ENCODE measurements around the gene EEF1AKMT1.

The EEF1AKMT1 gene, protein sequence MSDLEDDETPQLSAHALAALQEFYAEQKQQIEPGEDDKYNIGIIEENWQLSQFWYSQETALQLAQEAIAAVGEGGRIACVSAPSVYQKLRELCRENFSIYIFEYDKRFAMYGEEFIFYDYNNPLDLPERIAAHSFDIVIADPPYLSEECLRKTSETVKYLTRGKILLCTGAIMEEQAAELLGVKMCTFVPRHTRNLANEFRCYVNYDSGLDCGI

DNA sequence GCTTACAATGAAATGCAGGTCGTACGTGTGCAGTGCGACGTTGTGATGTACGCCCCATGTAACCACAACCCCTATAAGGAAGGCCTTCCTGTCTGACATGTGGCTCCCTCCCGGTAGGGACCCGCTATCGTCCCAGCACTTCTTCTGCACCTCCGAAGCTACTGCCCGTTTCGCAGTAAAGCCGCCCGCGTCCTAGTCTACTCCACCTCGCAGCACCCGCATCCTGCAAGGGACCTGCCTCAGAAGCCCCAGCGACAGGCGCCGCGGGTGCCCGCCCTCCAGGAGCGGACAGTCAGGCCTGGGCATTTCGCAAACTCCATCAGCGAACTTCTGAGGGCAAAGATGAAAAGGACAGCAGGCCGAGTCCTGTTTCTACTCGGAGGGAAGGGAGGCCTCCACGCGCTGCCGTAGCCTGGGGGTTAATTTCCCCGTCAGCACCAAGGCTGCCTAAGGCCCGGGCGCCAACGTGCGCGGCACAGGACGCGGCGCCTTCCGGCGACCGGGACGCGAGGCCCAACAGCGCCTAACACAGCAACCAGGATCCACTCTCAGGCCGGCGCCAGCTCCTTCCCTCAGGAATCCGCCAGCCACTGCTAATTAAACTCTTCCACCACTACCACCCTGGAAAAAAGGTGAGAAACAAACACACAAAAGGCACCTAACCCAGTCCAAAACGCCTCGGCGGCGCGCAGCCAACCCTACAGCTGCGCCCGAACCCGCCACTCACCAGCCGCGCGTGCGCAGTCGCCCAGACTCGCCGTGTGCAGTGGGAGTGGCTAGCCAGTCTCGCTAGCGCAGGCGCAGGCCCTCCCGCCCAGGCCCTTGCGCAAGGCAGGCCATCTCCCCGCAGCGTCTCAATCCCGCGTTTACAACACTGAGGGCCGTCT is at the start of gene EEF1AKMT1:
Gene EEF1AKMT1, minus strand, starts transcription at position 768 of the 887 bp plus-strand sequence. CDS start 16,363 bp downstream, outside the sequence.
- FAIRE-seq, result no peak

DNA sequence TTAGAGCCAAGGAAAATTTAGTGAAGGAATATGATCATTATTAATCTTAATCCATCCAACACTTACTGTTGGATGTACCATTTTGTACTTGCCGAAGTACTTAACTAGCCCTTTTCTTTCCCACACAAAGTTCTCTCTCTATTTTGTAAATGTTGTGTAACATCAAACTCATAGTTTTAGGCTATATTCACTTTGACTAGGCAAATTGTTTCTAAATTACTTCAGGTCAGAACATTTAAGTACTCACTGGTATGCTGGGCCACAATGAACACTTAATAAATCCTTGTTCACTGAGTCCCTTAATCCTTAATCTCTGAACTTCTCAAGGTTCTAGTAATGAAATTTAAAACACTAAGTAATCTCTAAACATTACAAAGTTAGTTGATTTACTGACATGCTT is 49.3 kb upstream of the EEF1AKMT1 start:
- no peak for FAIRE-seq

DNA sequence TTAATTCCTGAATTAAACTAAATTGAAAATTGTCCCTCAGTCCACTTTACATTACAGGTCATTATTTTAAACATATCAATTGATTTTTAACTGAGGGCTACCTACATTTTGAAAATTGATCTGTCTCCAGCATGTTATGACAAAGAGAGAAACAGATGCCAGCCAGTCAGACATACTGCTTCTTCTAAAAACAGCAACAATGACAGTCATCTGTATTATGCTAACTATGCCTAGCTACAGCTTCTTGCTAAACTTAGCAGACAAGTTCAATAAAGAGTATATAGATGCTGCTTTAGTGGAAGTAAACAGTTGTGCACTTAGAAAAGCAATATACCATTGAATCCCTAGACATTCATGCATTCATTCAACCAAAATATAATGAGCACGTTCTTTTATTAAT is 48.6 kb upstream of the EEF1AKMT1 start:
- FAIRE-seq, result no peak

DNA sequence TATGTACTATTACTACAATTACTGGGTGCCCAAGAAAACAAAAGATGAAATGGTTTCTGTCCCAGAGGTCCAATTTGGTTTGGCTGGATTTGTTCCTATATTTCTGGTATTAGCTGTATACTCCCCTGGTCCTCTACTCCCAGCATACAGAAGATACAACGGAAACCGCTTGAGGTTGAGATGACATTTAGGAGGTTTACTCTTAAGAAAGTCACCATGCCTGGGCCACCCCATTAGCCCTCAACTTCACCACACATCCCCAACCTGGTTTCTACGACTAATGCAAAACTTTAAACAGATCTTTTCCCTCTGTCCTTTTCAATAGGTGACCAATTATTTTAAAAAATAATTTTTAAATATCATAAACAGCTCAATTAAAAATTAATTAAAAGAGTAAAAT is 46.0 kb upstream of the EEF1AKMT1 start:
- no peak for FAIRE-seq

DNA sequence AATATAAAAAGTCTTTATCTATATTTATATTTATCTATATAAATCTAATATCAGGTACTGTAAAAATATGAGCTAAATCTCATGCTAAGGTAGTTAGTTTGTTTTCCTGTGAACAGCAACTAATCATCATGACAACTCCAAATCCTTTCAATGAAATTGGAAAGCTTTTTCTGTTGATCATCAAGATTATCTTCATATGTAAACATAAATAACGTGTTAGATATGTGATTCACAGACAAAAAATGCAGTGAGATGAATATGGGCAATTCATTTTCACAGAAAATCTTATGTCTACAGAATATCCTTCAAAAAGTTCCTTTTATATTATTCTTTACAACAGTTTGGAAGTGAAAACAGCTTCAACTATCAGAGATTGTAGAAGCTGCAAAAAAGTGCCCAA is 41.7 kb upstream of the EEF1AKMT1 start:
- FAIRE-seq, result no peak

DNA sequence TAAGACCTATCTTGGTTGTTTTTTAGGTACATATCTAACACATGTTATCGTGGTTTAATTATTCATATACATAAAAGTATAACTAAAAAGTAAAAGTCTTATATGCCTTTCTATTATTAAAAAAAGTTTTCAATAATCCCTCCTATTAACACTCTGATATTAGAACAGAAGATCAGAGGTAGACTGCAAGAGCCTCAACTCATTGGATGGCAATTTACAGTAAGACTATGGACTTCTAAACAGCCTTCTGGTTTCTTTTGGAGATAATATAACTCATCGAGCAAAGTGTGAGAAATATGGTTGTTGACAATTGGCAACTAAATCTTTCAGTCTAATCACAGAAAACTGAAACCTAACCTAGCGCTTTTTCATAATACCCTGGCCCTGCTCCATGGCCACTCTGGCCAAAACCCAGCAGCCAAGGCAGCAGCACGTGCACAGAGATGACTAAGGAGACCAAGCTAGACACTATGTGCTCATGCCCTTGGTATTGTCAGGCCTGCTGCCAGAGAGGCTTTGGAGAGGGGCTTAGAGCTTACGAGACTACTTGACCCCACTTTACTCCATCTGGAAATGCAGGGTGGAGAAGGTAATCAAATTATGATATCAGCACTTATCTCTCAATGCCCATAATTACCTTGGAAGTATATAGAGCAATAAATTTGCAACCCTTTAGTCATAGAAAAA is 40.6 kb upstream of the EEF1AKMT1 start:
- FAIRE-seq, result no peak

DNA sequence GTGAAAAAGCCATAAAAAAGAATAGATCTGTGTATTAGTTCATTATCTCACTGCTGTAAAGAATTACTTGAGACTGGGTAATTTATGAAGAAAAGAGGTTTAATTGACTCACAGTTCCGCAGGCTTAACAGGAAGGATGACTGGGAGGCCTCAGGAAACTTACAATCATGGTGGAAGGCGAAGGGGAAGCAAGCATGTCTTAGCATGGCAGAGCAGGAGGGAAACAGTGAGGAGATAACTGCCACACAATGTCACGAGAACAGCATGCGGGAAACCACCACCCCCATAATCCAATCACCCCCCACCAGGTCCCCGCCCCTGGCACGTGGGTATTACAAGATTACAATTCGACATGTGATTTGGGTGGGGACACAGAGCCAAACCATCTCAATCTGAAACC is 39.1 kb upstream of the EEF1AKMT1 start:
- no peak for FAIRE-seq

DNA sequence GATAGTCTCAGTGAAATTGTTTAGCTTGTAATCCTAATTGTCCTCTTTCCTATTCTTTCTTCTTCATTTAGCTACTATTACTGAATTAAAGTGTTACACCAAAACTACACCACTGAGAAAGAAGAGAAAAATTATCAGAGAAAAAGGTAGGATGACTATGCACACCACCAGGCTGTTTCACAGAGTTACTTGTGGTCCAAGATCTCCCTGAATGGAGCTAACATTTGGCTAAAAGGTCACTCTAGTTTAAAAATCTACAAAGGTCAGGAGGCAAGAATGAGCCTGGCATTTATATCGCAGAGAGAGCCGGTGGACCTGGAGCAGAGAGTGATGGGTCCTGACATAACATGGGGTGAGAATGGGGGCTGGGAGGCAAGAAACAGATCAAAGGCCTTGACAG is 37.0 kb upstream of the EEF1AKMT1 start:
- FAIRE-seq, result no peak

DNA sequence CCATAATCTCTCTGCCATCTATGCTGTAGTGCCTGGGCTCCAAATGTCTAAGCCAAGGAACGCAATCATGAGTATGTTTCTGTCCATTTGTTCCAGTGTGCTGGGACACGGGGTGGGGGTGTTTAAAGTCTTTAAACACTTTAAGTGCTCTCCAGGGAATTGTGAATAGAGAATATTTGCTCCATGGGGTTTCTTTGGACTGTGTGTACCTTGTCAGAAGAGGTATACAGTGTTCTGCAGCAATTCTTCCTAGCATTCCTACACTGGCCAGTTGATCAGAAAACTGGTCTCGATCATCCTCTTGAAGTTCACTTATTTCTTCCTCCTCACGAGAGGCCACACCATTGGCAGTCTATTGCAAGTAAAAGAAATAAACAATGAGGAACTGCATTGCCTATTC is 35.1 kb upstream of the EEF1AKMT1 start:
- no peak for FAIRE-seq

DNA sequence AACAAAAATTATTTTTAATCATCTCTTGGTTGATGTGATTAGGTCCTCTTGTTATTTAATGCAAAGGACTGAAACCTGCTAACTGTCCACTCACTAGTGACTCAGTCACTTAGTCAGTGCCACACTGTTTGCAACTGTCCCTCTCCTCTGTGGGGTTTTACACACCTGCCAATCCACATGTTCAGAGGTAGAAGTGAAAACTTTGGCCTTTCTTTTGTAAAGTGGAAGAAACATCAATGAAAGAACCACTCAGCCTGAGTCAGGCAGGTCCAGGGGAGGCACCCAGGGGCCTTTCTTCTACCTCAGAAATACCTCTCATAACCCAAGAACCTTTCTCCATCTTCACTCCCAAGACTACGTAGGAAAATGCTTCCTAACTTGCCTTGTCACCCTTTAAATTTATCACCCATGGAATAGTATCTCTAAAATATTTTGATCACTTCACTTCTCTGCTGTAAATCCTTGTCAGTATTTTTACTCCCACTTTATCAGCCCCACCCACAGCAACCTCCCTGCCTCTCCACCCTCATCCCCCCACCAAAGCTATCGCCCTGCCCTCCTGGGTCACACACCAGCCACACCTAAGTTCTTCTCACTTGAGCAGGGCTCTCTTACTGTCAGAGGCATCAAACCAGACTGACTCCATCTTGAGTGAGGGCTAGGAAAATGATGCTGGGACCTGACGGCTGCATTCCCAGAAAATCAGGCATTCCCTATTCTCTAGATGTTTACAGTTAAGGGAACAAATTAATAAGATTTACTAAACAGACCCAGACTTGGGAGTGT is 29.6 kb upstream of the EEF1AKMT1 start:
- FAIRE-seq, result no peak

DNA sequence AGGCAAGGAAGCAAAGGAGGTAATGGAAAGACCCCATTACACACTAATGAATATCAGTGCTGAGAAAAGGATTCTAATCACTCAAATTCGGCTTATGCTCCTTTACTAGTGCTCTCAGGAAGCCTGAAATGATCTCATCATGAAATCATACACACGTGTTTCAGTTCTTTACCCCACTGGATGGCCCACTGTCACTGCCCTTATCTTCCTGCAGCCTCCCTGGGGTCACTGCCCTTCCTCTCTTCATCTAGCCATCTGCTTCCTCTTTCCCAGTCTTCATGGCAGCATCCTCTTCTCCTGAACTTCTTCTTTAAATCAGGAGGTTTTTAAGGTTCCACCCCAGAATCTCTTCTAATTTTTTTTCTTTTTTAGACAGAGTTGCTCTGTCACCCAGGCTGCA is 27.9 kb upstream of the EEF1AKMT1 start:
- FAIRE-seq, result no peak

DNA sequence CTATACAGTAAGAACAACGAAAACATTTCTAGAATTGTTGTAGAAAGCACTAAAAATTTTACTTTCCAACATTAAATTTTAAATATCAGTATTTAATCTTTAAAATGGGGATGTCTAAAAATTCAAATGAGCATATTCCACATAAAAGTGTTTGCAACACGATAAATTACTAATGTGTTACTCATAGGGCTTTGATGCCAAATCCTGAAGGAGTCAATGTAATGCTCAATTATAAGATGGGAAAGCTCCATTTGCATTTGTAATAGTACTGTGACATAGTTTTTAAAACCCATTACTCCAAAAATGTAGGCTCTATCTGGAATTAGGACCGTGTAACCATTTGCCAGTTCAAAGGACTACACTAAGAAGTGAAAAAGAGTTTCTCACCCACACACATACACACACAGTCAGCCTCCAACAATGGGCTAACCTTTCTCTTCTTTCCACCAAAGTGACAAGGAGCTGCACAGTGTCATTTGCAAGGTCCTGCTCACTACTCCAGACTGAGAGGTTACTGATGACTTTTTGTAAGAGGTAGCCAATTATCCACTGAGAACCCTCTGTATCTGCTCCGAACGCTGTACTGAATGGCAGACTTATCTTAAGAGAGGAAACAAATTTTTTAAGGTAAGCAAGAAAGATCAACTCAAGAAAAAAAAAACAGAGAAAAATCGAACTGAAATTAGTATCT is 26.1 kb upstream of the EEF1AKMT1 start:
- FAIRE-seq, result no peak

DNA sequence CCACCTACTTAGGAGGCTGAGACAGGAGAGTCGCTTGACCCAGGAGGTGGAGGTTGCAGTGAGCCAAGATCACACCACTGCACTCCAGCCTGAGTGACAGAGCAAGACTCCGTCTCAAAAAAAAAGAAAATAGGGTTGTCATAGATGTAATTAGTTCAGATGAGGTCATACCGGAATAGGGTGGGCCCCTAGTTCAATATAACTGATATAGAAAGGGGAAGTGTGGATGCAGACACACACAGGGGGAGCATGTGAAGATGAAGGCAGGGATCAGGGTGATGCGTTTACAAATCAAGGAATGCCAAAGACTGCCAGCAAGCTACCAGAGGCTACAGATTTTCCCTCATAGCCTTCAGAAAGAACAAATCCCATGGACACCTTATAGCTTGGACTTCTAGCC is 24.3 kb upstream of the EEF1AKMT1 start:
- no peak for FAIRE-seq

DNA sequence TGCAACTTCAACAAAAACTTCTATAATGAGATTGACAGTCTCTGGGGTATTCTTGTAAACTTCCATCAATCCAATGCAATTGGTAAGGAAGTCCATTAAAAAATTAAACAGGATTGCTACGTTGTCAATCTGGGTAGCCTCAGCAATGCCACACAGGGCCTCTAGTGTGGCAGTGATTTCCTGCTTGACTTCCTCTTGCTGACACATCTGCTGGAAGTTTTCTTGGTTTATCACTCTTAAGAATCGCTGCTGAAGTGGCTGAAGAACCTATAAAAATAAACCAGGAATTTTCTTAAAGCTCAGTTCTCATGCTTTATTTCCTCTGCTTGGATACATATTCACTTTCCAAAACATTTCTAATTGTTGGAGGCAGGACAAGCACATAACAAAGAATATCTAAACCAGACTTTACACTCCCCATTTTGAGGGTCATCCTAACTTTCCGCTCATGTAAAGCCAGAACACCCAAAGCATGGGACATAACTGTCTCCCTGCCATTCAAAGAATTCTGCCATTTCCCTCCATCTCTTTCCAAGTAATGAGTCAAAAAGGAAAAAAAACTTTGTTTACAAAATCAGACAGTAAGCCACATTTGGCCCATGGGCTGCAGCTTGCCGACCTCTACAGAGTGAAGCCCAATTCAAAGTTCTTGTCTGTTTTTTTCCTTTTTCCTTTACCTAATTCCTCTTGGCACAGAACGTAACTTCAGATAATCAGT is 23.2 kb upstream of the EEF1AKMT1 start:
- no peak for FAIRE-seq

DNA sequence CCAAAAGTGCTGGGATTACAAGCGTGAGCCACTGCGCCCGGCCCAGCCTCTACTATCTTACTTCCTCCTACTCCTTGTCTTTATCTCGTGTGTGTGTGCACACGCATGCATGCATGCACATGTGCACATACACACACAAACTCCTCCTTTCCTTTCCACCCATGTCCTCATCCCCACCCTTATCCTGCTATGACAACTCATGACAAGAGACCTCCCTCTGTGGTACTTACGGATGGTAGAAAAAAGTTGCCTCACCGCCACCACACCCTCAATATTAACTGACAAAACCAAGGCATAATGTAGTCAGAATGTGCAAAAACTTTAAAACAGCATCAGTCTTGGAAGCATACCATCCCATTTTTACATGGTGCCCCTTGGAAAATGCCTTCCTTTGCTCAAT is 15.9 kb upstream of the EEF1AKMT1 start:
- FAIRE-seq, result no peak

DNA sequence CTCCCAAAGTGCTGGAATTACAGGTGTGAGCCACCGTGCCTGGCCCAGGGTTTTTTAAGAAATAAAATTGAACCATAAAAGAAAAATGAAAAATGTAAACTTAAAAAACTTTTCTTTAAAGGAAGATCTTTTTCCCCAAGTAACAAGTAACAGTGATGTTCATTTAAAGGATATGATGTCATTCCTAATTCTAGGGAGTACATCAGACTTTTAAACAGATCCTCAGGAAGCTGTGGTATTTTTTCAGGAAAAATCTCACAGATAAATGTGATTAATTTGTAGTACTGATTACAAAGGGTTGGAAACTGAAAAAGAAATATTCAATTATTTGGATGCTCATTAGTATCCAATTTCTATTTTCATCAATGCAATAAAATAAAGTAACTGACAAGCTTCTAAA is 14.6 kb upstream of the EEF1AKMT1 start:
- FAIRE-seq, result no peak

DNA sequence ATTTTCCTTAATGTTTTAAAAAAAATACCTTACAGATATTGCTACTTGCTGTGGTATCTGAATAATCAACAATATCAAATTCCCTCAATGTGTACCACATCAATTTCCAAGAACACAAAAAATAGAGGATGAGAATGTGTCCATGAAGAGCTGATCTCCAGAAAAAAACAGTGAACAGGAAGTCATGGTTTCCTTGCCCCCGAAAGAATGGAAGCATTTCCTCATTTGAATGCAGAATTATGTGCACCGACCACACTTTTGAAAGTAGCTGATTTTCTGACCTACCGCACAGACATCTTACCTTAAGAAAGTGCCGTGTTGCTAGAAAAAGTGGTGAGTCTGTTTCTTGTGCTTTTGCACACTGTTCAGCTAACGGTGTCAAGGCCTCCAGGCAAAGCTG is 13.4 kb upstream of the EEF1AKMT1 start:
- no peak for FAIRE-seq

DNA sequence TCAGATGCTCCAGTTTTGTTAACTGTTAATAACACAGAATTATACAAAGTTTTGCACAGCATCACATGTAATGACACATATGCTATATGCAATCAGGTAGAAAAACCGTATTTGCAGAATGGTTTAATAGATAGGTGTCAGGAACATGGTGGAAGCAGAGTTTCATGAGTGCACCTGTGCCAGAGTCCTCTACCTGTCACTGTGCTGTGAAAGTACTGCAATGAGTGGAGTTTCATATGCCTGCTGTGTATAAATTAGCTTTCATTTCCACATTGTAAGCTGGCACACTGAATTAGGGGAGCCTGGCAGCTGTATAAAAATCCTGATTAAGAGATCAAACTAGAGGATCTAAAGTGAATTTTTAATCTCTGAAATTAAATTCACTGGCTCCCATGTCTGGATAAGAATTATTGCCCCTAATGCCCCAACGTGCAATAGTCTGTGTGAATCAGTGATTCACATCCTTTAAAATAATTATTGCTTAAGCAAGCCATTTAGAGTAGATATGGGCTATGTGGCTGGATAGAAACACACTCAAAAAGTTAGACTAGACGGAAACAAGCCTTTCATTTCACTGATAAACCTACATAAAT is 8.5 kb upstream of the EEF1AKMT1 start:
- FAIRE-seq, result no peak

DNA sequence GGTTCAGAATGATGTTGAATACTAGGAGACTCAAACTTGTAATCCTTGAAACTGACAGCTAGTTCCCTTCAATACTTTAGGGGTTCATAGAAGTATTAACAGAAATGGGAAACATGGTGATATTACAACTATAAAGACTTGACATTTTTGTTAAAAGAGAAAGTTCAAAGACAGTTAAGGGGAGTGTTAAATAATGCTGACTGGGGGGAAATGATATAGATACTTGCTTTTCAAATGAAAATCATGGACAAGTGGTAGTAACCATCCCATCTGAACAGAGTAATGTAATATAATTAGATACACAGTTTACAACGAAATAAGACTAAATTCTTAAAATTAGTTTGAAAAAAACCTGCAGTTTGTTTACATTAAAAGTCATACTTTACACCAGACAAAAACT is 6.6 kb upstream of the EEF1AKMT1 start:
- no peak for FAIRE-seq

DNA sequence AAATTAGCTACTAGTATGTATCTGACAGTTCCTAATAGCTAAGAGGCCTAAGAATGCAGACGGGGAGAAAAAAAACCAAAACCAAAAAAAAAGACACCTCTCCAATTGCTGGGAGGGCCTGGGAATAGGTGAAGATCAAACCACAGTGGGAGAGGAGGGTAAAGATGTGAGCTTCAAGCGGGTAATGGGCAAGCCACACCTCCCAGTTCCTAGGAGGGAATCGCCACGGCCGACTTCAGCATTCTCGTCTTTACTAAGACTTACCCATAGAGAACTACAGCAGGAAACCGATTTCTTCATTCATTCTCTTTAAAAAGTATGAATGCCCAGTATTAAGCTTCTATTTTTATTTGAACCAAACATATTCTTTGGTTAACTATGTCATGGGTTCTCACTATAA is 5.6 kb upstream of the EEF1AKMT1 start:
- FAIRE-seq, result no peak

DNA sequence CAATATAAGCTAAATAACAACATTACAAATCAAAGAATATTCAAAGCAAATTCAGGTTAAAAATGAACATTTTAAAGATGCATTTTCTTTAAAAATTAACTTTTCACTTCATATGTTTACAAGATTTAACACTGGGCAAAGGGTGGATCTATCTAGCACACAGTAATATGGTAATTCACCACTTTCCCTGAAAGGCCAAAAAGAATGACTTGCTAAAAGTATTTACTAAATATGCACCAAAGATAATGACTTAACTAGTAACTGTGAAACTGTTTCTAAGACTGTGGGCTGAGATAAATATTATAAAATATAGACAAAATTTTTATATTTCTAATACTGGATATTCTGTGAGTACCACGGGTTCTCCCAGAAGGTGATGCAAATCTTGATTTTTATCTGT is 4.5 kb upstream of the EEF1AKMT1 start:
- FAIRE-seq, result no peak
